PC-9 (cell line): ENCODE measurements around the gene BAHD1. TPM values are rescaled to one million over a fixed set of nuclear protein-coding genes. Genes with fewer than 3 reads are reported as not detected.

Source experiments
- BruUV-seq: library from RNA; stranded (reverse); fragments of 400-500 nt; replicated peaks from 2 replicates; lab custom pipeline; 2021; lab: Mats Ljungman, UMichigan
- CTCF ChIA-PET: fragments of 300-600 bp; sonication (Branson Sonifier 250); formaldehyde crosslinking; loops from one replicate; lab custom pipeline; 2022; ENCODE audit warnings: antibody characterized with exemption; lab: Charles Lee
- POLR2A ChIA-PET: fragments of 300-600 bp; sonication (Branson Sonifier 250); formaldehyde crosslinking; loops from one replicate; lab custom pipeline; 2022; ENCODE audit warnings: antibody characterized with exemption; ENCODE audit not compliant: unreplicated experiment; lab: Charles Lee
- DNase-seq, 2 experiments: peaks; one replicate each; pipeline versions ENCODE4 v3.0.0 to v3.0.0-alpha.2; 2015 to 2022; ENCODE audit warnings: mixed read lengths in 1 of 2
- H2AFZ ChIP-seq: fragments of 200-600 bp; sonication (generic); 2 replicates; pipeline ENCODE4 v1.8.1; 2017; ENCODE audit warnings: antibody characterized with exemption
- H3F3A ChIP-seq: fragments of 200-600 bp; sonication (generic); 2 replicates; pipeline ENCODE4 v1.8.1; 2017; ENCODE audit warnings: antibody characterized with exemption, mild to moderate bottlenecking, low read depth; ENCODE audit not compliant: insufficient read depth
- H3K27ac ChIP-seq: fragments of 200-600 bp; sonication (generic); 2 replicates; pipeline ENCODE4 v1.6.1; 2016; ENCODE audit warnings: mixed run types
- H3K27me3 ChIP-seq: fragments of 200-600 bp; sonication (generic); 2 replicates; pipeline ENCODE4 v1.6.1; 2016; ENCODE audit warnings: low read depth, mixed run types; ENCODE audit not compliant: insufficient read depth
- H3K36me3 ChIP-seq: fragments of 200-600 bp; sonication (generic); 2 replicates; pipeline ENCODE4 v1.6.1; 2016; ENCODE audit warnings: low read depth, mixed run types
- H3K4me1 ChIP-seq: fragments of 200-600 bp; sonication (generic); replicated peaks from 2 replicates; pipeline ENCODE4 v1.6.1; 2016; ENCODE audit warnings: mixed run types; ENCODE audit not compliant: insufficient read depth
- H3K4me2 ChIP-seq: fragments of 200-600 bp; sonication (generic); 2 replicates; pipeline ENCODE4 v1.6.1; 2017; ENCODE audit warnings: mixed run types
- H3K4me3 ChIP-seq: fragments of 200-600 bp; sonication (generic); 2 replicates; pipeline ENCODE4 v1.6.1; 2016; ENCODE audit warnings: mixed run types
- H3K79me2 ChIP-seq: fragments of 200-600 bp; sonication (generic); 2 replicates; pipeline ENCODE4 v1.6.1; 2017; ENCODE audit warnings: low read depth, mixed run types
- H3K9me2 ChIP-seq: fragments of 200-600 bp; sonication (generic); 2 replicates; pipeline ENCODE4 v1.8.1; 2017; ENCODE audit warnings: mild to moderate bottlenecking; ENCODE audit not compliant: insufficient read depth
- H3K9me3 ChIP-seq: fragments of 200-600 bp; sonication (generic); 2 replicates; pipeline ENCODE4 v1.8.1; 2016; ENCODE audit warnings: low read depth; ENCODE audit not compliant: insufficient read depth
- H4K20me1 ChIP-seq: fragments of 200-600 bp; sonication (generic); 2 replicates; pipeline ENCODE4 v1.8.1; 2017; ENCODE audit not compliant: insufficient read depth
- CTCF ChIP-seq: fragments of 200-600 bp; sonication (generic); conservative IDR thresholded peaks from 2 replicates; pipeline ENCODE4 v1.6.1; 2017; ENCODE audit warnings: mixed run types, antibody characterized with exemption, mild to moderate bottlenecking, moderate library complexity
- EZH2 ChIP-seq: fragments of 200-600 bp; sonication (generic); IDR thresholded peaks from 2 replicates; pipeline ENCODE4 v1.8.0; 2017; ENCODE audit warnings: antibody characterized with exemption, low read depth
- intact Hi-C: fragments of 100-400 bp; cut with micrococcal nuclease; formaldehyde crosslinking; loops from one replicate; pipeline ENCODE4 v1.10.0; 2022; ENCODE audit not compliant: unreplicated experiment
- total RNA-seq: library from RNA; stranded (reverse); gene quantifications from 2 replicates; pipeline ENCODE4 v1.2.3, GENCODE V29; 2021

BAHD1 gene
- total RNA-seq, 1 experiment from 2014 or later, result 19.1 TPM

- no peak for DNase-seq
- no peak for TF ChIP-seq CTCF
- TF ChIP-seq EZH2, result no peak
- no peaks in the 10 kb centered on the region for H3K27me3 ChIP-seq
- H3K4me3 ChIP-seq, result no peak overlapping the region
- no peaks in the 10 kb centered on the region for H3K9me3 ChIP-seq
- POLR2A ChIA-PET, result no interaction called here
- H3K36me3 ChIP-seq, result no peaks in the 10 kb centered on the region
- no peaks in the 10 kb centered on the region for H3K79me2 ChIP-seq
- CTCF ChIA-PET, result interaction anchor here (0.5 kb wide), 2 partner anchors 154 to 1157 kb away, joined by 3 to 14 read pairs; no protein-coding TSS in a partner anchor
- intact Hi-C loops, result no loop called here
- no peaks in the 10 kb centered on the region for H3K9me2 ChIP-seq
- no peak overlapping the region for H3K27ac ChIP-seq
- peaks cover 9% of the 10 kb centered on the region; the same call in 1 of the 2 replicates for H3K4me1 ChIP-seq
- no peaks in the 10 kb centered on the region for H4K20me1 ChIP-seq
- H3F3A ChIP-seq, result peaks cover 6% of the 10 kb centered on the region; the same call in 1 of the 2 replicates
- H2AFZ ChIP-seq, result no peak overlapping the region
- no TSS peak for BruUV-seq
- peak overlapping the region; percentile 3; the same call in 1 of the 2 replicates for H3K4me2 ChIP-seq
These were observed 4.4 kb upstream of the BAHD1 start for GRCh38 chr15:40436116-40436891.

GRCh38 chr15:40436892-40437751 lies 3.6 kb upstream of the BAHD1 start:
- Histone ChIP-seq H3K9me2 (no peaks in the 10 kb centered on the region), H3K36me3 (no peaks in the 10 kb centered on the region), H3K4me1 (peaks cover 9% of the 10 kb centered on the region; the same call in 1 of the 2 replicates), H3K27me3 (no peaks in the 10 kb centered on the region), H3K79me2 (no peaks in the 10 kb centered on the region; the same call in 1 of the 2 replicates), H4K20me1 (no peaks in the 10 kb centered on the region), H3F3A (peaks cover 6% of the 10 kb centered on the region; the same call in 1 of the 2 replicates), H3K4me3 (no peak overlapping the region), H2AFZ (no peak overlapping the region), H3K4me2 (no peak overlapping the region), H3K9me3 (no peaks in the 10 kb centered on the region), H3K27ac (no peak overlapping the region)
- no TSS peak for BruUV-seq
- intact Hi-C loops, result no loop called here
- no peak for TF ChIP-seq EZH2
- no peak for TF ChIP-seq CTCF
- DNase-seq, result no peak
- ChIA-PET POLR2A (interaction anchor here (0.6 kb wide), 1 partner anchor 33 kb away, joined by 3 read pairs; no protein-coding TSS in a partner anchor), CTCF (interaction anchor here (0.5 to 0.6 kb wide), 3 partner anchors 143 to 1156 kb away, joined by 3 to 14 read pairs (median 3); no protein-coding TSS in a partner anchor)
